SK-N-MC (cell line): ENCODE results near the gene BMF.

Experiments
- EZH2 ChIP-seq: fragments of 200-600 bp; sonication (generic); IDR thresholded peaks from one replicate; pipeline ENCODE4 v1.6.1; 2017; ENCODE audit warnings: antibody characterized with exemption
- POLR2AphosphoS5 ChIP-seq: IDR thresholded peaks from 2 replicates; pipeline ENCODE4 v1.6.1; 2012; ENCODE audit warnings: mild to moderate bottlenecking, low read depth, low read length, borderline replicate concordance

- TF ChIP-seq EZH2 (no peak), POLR2AphosphoS5 (no peak)
Observed at GRCh38 chr15:40091861-40092255, 16.8 kb downstream of the BMF start.
